GM04503 (cell line): Measurements from ENCODE around the gene DSP.
A peak's percentile ranks its signal among the peaks of the same experiment; 100 is the strongest.

ENCODE experiments used
- DNase-seq: peaks from one replicate; pipeline ENCODE4 v3.0.0-alpha.2; 2012; ENCODE audit warnings: low read depth

DSP gene

DNA sequence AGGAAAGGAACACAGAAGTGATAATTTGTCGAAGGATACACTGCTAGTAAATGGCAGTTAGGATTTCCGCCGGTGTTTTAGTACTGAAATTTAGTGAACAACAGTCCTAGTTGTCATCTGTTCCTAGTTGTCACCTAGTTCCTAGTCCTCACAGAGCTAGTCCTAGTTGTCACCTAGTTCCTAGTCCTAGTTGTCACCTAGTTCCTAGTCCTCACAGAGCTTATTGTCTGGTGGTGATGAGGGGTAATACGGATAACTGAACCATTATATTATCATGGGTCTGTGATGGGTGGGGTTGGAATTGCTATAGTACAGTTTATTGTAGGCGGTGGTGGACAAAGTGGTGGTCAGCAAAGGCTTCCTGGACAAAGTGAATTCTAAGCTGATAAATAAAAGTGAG is 50.3 kb downstream of the DSP start:
- no peak for DNase-seq

DNA sequence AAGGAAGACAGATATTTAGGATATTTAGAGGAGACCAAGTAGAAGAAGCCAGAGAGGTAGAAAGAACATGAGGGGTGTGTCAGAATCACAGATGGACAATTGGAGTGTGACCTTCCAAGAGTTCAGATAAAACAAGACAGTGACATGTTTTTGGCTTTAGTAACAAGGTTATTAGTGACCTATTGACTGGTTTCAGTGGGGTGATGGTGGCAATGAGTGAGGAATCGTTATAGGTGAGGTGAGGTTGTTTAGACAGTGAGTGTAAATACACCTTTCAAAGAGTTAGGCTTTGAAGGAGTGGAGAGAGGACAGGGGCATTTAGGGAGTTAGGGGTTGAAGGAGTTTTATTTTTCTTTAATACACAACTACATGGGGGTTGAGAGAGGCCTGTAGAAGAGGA is 51.8 kb downstream of the DSP start:
- DNase-seq: no peak

DNA sequence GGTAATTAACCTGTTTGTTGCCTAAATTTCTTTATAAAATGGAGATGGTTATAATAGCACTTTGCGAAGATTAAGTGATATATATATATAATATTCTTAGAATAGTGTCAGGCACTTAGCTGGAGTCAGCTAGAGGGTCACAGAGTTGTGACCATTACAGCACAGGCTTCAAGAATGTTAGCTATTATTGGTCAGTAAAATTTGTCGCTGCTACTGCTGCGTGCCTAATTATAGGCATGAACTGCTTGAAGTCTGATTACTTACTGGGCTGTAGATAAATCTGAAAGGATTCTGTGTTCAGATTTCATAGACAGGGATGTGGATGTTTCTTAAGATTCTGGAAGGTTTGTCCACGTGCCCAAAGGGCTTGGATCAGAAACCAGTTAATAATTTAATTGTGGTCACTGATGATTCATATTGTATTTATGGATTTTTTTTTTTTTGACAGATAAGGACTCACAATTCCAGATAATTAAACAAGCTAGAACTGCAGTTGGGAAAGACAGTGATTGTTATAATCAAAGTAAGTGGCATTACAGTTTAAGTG is 53.2 kb downstream of the DSP start:
- no peak for DNase-seq

DNA sequence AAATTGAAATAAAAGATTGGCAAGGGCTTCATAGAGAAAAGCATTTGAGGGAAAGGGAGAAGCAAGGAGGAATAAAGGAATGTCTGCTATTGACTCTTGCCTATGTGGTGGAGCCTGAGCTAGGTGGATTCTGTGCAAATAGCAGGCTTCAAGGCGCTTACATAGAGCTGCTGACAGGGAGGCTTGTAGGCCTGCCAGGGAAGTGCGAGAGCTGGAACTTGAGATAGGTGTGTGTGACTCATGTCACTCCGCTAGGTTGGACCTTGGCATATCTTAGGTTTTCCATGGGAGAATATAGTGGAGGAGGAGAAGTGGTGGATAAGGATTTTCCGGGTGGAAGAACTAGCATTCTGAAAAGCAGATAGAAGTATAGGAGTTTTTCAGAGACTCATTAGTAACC is 62.5 kb downstream of the DSP start:
- DNase-seq: no peak

DNA sequence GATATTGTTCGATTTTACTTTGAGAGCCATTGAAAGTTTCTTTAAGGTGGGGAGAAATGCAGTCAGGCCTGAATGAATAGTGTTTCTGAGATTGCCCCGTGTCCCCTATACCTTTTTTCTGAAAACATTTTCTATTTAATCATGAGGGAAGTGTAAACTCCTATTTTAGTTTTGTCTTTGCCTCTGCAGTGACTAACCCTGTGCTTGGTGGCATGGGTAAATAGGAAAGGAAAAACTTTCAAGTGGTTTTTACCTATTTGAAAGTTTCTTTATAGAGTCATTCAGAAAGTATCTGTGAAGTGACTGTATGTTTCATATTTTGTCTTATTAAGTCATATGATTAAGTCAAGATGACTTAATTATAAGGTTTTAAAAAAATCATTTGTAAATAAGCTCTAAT is 63.0 kb downstream of the DSP start:
- no peak for DNase-seq

DNA sequence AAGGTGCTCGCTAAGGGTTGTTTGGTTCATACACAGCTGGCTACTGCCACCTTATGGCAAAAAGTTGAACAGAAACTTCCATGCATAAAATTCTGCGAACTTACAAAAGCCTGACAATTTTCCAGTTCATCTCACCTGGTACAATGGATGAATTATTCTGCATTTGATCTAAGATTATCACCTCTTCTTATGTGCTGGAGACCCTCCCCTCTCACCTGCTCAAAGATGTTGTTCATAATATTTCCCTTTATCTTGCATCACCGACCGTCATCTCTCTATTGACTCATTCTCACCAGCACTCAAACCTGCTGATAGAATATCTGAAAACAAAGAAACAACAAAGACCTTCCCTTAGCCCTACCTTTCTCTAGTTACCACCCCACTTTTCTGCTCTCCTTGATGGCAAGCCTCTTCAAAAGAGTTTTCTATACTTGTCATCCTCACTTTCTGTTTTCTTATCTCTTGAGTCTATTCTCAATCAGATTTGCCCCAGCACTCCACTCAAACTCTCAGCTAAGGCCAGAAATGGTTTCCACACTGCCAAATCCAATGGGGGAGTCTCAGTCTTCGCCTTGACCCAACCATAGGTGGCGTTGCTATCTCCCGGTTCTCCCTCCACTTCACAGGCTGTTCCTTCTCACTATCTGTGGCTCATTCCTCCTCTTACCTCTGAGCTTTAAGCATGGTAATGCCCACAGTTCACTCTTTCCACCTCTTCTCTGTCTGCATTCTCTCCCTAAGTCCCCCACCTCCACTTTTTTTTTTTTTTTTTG is 74.3 kb downstream of the DSP start:
- DNase-seq: no peak

DNA sequence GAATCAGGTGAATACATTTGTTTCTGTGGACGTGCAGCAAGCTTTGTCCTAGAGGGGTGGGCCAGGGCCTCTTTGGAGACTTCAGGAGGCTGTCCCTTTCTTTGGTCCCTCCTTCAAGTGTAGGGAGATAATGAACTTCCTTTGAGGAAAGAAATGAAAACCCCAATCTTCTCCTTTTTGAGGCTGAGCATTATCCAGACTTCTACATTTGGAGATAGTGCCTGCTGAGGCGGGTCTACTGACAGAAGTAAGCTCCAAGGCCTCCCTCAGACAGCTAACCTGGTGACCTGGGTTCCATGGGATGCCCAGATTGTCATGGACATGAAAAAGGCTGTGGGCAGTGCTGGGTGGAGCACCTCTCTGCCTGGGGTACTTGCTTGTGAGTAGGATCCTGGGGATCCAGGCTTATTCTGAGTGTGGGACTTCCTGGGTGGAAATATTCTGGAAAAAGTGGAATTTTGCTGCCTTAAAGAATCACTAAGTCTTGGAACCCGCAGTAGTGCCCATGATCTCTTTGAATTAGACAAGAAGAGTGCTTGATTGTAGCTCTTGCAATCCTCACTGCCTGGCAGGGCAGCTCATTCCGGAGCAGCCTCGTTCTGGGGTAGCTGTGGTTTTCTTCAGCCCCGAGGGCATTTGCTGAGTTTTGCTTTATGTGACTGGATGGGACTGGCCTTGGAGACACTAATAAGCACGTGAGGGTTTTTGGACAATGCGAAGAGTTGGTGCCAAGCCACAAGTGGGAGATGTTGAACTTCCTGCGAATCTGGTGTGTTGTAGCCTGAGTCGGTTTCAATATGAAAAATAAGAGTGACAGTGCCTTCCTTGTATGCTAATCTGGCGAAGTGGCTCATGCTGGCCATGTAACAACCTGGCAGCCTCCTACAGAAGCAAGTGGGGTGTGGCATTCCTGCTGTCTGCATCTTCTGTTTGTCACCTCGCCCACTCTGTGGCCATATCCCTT is 76.6 kb downstream of the DSP start:
- DNase-seq: peak; percentile 87

DNA sequence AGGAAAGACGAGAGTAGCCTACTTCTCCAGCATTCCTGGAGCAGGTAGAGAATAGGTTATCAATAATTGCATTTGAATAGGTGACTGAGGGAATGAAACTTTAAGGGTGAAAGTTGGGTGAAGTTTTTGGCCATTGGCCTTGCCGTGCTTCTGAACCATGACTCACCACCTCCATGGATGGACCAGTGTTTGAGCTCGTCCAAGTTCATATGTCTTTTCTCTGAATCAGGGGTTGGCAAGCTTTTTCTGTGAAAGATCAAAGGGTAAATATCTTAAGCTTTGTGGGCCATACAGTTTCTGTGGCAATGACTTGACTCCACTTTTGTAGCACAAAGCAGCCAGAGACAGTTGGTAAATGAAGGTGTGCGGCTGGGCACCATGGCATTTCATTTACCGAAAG is 80.3 kb downstream of the DSP start:
- no peak for DNase-seq

DNA sequence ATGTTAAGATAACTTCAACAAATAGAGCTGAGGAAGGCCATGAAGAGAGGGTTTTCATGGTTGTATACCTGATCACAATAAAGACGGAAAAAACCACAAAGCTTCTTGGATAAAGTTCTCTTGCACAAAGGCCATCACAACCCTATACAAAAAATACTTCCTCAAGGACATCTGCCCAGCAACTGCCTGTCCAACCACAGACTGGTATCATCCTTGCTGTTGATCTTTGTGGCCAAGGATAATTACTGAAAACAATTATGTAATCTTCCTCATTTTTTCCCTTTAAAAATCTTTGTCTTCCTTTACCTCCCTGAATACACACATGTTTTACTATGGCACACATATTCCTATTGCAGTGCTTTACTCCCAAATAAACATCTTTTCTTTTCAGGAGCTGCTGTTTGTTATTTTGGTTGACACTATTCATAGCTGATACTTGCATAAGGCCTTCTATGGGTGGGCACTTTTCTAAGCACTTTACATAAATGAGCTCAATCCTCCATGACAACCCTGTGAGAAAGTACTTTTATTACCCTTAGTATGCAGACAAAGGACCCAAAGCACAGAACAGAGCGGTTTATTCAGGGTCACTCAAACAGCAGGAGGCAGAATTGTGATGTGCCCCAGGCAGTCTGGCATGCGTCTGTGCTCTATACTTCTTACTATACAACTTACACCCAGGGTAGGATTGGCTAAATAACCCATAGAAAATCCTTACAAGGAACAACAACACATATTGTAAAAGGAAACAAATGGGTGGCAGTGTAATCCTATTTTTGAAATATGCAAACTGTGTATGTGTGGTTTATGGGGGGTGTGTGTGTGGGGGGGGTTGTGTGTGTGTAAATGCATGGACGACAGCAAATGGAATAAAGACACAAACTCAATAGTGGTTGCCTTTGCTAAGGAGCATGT is 83.6 kb downstream of the DSP start:
- DNase-seq: no peak

DNA sequence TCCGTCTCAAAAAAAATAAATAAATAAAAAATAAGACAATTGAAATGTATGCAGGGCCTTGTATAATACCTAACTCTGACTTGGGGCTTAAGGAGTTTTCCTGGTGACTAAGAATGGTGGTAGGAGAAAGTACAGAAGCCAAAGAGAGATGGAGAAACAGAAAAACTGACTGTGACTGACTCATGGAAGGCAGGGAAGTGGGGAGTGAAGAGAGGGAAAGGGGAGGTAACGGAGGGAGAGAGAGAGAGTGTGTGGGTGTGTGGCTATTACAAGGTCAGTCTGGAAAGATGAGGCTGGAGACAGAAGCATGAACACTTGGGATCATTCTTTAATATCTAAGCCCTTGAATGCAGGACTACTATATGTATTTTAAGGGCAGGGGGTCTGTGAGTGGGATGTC is 87.0 kb downstream of the DSP start:
- DNase-seq: no peak

DNA sequence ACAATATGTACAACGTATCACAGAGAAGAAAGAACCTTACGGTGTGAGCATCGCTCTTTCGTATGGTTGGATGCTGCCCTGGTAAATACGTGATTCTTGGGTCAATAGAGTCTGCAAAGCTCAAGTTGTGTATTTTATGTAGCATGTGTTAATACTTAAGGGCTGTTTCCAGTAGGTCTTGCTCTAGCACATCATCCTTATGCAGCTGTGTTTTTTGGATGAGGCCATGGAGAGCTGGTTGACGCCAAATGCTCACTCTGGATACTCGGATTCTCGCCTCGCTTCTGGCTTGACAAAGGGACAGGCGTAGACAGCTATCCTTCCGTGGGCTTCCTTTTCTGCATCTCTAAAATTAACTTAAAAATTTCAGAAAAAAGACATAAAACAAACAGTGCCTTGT is 87.4 kb downstream of the DSP start:
- no peak for DNase-seq

DNA sequence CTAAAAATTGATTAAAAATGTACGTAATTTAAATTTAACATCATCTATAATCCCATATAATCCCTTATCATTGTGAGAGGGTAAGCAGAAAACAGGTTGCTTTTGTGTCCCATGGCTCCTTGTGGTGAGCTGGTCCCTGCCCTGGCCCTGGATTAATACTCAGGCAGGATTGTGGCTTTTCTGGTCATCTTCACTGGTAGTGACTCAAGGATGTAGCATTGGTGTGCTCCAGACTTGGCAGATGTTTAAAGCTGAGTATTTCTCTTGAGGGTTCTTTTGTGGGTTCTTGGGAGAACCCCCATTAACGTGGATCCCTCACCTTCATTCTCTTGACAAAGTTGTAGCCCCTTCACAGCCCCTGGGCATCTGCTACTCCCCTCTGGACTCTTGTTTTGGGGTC is 87.8 kb downstream of the DSP start:
- no peak for DNase-seq

DNA sequence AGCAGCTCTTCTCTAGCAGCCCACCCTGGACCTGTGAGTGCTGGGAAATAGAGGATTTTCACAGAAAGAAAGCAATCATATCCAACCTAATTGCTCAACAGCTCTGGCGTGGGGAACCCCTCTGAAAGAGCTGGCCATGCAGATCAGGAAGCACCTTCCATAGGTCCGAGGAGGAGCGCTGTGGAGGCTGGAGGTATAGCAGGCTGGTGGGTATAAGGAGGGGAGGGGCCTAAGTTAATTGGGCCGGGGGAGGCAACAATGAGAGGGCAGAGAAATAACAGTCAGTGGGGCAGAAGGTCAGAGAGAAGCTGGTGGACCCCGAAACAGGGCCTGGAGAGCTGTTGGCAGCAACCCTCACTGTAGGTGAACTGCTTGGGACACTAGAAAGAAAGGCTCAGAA is 89.3 kb downstream of the DSP start:
- DNase-seq: no peak

DNA sequence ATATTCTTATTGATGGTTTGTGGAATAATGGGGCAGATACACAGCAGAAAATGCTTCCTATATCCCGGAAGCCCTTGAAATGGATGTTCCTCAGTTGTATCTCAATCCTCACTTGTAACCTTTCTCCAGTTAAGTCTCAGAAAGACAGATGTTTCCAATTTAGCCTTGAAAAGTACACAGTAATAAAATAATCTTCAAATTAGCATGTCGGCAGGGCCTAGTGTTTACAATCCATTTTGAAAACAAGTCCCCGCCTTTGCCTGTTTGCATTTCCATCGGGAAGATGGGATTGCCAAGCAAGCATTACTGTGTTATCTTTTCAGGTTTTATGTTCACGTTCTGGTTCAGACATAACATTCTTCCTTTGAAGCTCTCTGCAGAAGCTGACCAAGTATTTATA is 90.0 kb downstream of the DSP start:
- DNase-seq: no peak

DNA sequence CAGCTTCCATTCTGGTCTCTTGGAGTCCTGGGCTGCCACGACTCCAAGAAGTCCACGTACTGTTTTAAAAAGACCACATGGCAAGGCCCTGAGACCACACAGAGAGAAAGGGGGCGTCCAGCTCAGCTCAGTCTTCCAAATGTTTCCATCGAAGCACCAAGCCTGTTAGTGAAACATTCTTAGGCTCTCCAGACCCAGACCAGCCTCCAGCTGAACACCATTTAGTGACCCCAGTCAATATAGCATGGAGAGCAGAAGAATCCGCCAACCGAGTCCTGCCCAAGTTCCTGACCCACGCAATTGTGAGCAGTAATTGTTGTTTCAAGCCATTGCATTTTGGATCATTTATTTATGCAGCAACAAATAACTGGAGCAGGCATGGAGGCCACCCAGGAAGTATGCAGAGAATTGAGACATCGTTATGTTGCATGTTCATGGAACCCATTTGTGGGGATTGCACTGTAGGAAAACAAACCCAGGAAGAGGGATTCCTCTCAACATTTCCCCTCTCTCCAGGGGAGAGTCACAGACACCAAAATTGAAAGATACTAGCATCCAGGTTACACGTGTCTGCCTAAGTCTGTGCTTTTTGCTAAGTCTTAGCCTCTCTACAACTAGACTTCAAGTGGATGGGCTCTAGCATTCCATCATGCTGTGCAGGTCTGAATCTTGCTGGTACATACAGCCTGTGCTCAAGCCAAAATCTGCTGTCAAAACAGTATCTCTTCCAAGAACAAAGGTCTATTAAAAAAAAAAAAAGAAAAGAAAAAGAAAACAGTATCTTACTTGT is 91.2 kb downstream of the DSP start:
- DNase-seq: no peak

DNA sequence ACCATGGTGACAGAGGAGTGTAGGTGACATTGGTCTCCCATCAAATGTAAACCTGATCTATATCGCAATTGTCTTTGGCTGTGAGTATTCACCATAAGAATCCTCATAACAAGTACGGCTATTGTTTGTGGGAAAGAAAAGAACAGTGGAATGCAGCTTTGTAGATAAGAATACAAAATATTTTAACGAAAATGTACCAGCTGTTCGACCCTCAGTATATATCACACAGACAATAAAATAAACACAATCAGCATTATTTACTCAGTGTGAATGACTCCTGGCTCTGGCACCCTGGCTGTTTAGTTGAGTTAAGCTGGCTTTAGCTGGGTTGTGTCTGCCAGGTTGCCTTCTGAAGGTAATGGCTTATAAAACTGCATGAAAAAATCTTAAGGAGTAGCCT is 91.9 kb downstream of the DSP start:
- no peak for DNase-seq

DNA sequence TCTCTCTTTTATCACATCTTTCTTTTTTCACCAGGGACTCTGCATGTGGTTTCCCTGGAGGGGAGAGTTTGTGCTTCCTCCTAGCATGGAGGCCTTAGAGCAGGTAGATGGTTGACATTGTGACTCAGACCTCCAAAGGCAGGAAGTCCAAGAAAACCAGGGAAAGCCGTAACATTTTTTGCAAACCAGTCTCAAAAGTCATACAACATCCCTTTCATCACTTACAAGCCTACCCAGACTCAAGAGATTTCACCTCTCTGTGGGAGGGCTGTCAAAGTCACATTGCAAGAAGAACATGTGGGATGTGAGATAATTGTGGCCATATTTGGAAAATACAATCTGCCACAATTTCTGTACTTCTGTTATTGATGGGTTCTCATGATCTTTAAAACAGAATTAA is 94.7 kb downstream of the DSP start:
- no peak for DNase-seq
